ENCODE measurements around the gene USP44. TPM values are rescaled to one million over a fixed set of nuclear protein-coding genes. Genes with fewer than 3 reads are reported as not detected.
A peak's percentile ranks its signal among the peaks of the same experiment; 100 is the strongest.

The USP44 gene
- total RNA-seq, 6 donors from 2014 or later = 4.2 to 25.6 (median 11.5) TPM

DNA sequence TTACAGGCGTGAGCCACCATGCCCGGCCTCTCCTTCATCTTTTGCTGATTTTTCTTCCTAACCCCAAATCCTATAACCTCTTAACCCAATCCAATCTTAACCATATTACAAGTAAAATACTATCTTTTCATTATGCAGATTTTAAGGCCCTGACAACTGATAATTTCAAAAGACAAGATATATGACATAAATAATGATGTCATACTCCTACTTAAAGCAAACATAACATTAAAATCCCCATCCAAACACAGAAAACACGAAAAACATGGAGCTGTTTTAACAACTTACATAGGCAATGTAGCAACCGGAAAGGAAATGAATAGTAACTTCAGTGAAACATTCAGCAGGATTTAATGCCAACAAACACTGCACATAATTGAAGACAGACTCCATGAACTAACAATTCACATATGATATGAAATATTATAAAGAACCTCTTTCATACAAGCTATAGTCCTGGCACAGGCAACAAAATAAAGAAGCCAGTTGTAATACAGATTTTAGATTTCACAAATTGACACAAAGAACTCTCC lies 21.5 kb downstream of the USP44 start:
- ATAC-seq (ENCODE audit: low FRiP score in 2 of 2) = no peak
- 92% methylated on average over 4 of the region's 4 CpGs for WGBS, 2 donors

DNA sequence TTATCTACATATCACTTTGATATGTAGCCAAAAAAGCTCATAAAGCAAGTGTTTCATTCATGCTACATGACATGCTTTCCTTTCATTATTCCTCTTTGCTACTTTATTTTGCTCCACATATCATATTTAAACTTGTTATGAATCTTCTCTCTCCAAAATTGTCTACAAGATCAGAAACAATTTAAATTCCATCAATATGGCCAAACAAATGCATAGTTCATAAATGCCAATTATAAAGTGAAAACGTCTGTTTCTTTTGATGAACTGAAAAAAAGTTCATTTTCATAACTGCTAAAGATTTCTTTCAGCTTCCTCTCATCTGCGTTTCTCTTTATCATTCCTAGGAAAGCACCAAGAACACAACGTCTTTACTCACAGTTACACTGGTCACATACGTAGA lies 22.8 kb downstream of the USP44 start:
- no peak overlapping the region for H3K4me3 ChIP-seq
- WGBS, 2 donors = 74 to 76% methylated on average over 4 of the region's 4 CpGs
- no peak for TF ChIP-seq EP300 (IDR thresholded peaks at IDR 0.05)
- TF ChIP-seq, protein P1, sequence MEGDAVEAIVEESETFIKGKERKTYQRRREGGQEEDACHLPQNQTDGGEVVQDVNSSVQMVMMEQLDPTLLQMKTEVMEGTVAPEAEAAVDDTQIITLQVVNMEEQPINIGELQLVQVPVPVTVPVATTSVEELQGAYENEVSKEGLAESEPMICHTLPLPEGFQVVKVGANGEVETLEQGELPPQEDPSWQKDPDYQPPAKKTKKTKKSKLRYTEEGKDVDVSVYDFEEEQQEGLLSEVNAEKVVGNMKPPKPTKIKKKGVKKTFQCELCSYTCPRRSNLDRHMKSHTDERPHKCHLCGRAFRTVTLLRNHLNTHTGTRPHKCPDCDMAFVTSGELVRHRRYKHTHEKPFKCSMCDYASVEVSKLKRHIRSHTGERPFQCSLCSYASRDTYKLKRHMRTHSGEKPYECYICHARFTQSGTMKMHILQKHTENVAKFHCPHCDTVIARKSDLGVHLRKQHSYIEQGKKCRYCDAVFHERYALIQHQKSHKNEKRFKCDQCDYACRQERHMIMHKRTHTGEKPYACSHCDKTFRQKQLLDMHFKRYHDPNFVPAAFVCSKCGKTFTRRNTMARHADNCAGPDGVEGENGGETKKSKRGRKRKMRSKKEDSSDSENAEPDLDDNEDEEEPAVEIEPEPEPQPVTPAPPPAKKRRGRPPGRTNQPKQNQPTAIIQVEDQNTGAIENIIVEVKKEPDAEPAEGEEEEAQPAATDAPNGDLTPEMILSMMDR (IDR thresholded peaks at IDR 0.05) = no peak
- TF ChIP-seq POLR2A (IDR thresholded peaks at IDR 0.05) = no peak
- TF ChIP-seq POLR2AphosphoS5 (IDR thresholded peaks at IDR 0.05) = no peak
- no peaks in the 10 kb centered on the region for H3K4me1 ChIP-seq
- no peaks in the 10 kb centered on the region for H3K27me3 ChIP-seq
- no peak overlapping the region for H3K27ac ChIP-seq
- DNase-seq (no peak), ATAC-seq (ENCODE audit: low FRiP score in 2 of 2) (no peak)
- H3K9me3 ChIP-seq = no peaks in the 10 kb centered on the region
- H3K36me3 ChIP-seq = peaks cover 0 to 5% (median 0%) of the 10 kb centered on the region in 4 donors

More for the DNA sequence above, 21.5 kb downstream of the USP44 start:
- no peaks in the 10 kb centered on the region for H3K27me3 ChIP-seq
- peaks cover 0 to 6% (median 4%) of the 10 kb centered on the region in 4 donors for H3K4me1 ChIP-seq
- no peaks in the 10 kb centered on the region for H3K9me3 ChIP-seq
- TF ChIP-seq EP300 (IDR thresholded peaks at IDR 0.05) = no peak
- no peak for TF ChIP-seq POLR2AphosphoS5 (IDR thresholded peaks at IDR 0.05)
- no peak for TF ChIP-seq POLR2A (IDR thresholded peaks at IDR 0.05)
- H3K36me3 ChIP-seq = no peaks in the 10 kb centered on the region
- H3K27ac ChIP-seq = no peak overlapping the region
- DNase-seq = no peak
- H3K4me3 ChIP-seq = no peak overlapping the region

DNA sequence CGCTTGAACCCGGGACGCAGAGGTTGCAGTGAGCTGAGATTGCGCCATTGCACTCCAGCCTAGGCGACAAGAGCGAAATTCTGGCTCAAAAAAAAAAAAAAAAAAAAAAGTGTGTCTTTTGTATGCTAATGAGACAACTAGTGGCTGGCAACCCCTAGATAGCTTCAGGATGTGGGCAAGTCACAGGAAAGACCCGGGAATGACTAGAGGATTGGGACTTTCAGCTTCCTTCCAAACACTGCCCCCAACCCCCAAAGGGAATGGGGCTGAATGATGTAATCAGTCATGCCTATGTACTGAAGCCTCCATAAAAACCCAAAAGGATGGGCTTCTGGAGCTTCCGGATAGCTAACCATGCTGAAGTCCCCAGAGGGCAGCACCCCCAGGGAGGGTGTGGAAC lies 28.6 kb downstream of the USP44 start:
- Histone ChIP-seq H3K36me3 (peaks cover 0 to 9% (median 4%) of the 10 kb centered on the region in 4 donors), H3K27ac (no peak overlapping the region), H3K9me3 (no peaks in the 10 kb centered on the region), H3K27me3 (no peaks in the 10 kb centered on the region), H3K4me3 (no peak overlapping the region), H3K4me1 (no peaks in the 10 kb centered on the region)
- peak in 1 of 2 donors; percentile 23 for ATAC-seq (ENCODE audit: low FRiP score in 2 of 2)
- TF ChIP-seq POLR2A (IDR thresholded peaks at IDR 0.05) = no peak
- no peak for TF ChIP-seq POLR2AphosphoS5 (IDR thresholded peaks at IDR 0.05)
- TF ChIP-seq EP300 (IDR thresholded peaks at IDR 0.05) = no peak
- TF ChIP-seq, protein P1 (IDR thresholded peaks at IDR 0.05) = no peak
- WGBS, 2 donors = 91 to 93% methylated on average over 8 of the region's 8 CpGs
- DNase-seq = no peak

DNA sequence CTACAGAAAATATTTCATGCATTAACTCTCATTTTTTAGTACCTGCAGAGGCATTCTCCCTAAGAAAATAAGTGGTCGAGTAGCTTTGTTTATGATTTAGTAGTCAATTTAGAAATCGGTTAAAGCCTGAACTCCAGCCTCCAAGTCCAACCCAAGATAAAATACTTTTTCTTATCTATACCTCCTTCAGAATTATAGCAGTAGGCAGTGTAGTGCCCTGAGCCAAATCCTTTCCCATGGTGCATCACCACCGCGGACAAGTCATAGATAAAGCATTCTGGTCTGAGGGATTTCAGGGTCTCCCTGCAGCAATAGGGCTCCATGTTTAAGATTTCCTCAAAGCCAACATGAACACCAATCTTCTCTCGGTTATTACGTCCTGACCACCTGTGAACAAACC lies 30.5 kb downstream of the USP44 start:
- no peak for TF ChIP-seq POLR2AphosphoS5 (IDR thresholded peaks at IDR 0.05)
- TF ChIP-seq, protein P1 (IDR thresholded peaks at IDR 0.05) = no peak
- TF ChIP-seq POLR2A (IDR thresholded peaks at IDR 0.05) = no peak
- TF ChIP-seq EP300 (IDR thresholded peaks at IDR 0.05) = no peak

DNA sequence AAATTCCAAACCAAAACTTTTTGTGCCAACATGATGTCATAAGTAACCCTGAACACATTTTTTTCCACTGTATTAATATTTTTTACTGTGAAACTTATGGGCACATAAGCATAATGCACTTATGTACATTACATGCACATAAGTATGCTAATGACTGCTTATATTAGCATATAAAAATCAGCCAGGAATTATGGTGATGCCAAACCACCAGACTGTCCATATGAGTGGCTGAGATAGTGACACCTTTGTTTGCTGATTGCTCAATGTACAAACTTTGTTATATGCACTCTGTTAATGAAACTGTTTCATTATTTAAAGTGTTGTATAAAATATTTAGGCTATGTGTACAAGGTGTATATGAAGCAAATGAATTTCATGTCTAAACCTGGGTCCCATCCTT lies 32.3 kb downstream of the USP44 start:
- ATAC-seq (ENCODE audit: low FRiP score in 2 of 2) (no peak), DNase-seq (no peak)
- Histone ChIP-seq H3K27ac (no peak overlapping the region), H3K9me3 (no peaks in the 10 kb centered on the region), H3K36me3 (peaks cover under 1 to 33% (median 11%) of the 10 kb centered on the region in 4 donors), H3K4me1 (no peaks in the 10 kb centered on the region), H3K27me3 (no peaks in the 10 kb centered on the region), H3K4me3 (no peak overlapping the region)
- TF ChIP-seq POLR2A (IDR thresholded peaks at IDR 0.05) = no peak

More for the DNA sequence above, 30.5 kb downstream of the USP44 start:
- H3K4me1 ChIP-seq = no peaks in the 10 kb centered on the region
- no peak for DNase-seq
- ATAC-seq (ENCODE audit: low FRiP score in 2 of 2) = no peak
- H3K9me3 ChIP-seq = no peaks in the 10 kb centered on the region
- H3K36me3 ChIP-seq = peaks cover 0 to 17% (median 4%) of the 10 kb centered on the region in 4 donors
- 91 to 94% methylated on average over 6 of the region's 6 CpGs for WGBS, 2 donors
- no peak overlapping the region for H3K4me3 ChIP-seq
- no peaks in the 10 kb centered on the region for H3K27me3 ChIP-seq
- no peak overlapping the region for H3K27ac ChIP-seq

DNA sequence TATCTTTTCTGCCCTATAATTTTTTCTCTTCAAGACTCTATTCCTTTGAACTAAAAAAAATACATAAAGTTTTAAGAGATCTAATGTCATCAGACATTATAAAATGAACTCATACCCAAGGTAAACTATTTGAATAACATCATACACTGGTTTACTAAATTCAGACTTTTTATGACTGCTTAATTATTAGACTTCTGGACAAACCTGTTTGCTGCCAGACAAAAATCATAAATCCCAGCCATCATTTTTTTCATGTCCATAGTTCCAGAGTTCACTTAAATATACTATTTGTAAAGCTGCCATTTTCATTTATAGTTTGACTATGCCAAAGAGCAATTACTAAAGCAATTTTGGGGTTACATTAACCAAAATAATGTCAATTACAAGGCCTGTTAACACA lies 34.0 kb downstream of the USP44 start:
- Histone ChIP-seq H3K27ac (no peak overlapping the region), H3K36me3 (peaks cover 13 to 50% (median 26%) of the 10 kb centered on the region in 4 donors), H3K9me3 (no peaks in the 10 kb centered on the region), H3K4me3 (no peak overlapping the region), H3K27me3 (no peaks in the 10 kb centered on the region), H3K4me1 (no peaks in the 10 kb centered on the region)
- DNase-seq (no peak), ATAC-seq (ENCODE audit: low FRiP score in 2 of 2) (no peak)
- TF ChIP-seq POLR2AphosphoS5 (IDR thresholded peaks at IDR 0.05) = no peak
- TF ChIP-seq EP300 (IDR thresholded peaks at IDR 0.05) = no peak
- no peak for TF ChIP-seq POLR2A (IDR thresholded peaks at IDR 0.05)
- TF ChIP-seq, protein P1 (IDR thresholded peaks at IDR 0.05) = no peak
